HepG2 (cell line): ENCODE data around the gene TARBP2. TPM values are rescaled to one million over a fixed set of nuclear protein-coding genes. Genes with fewer than 3 reads are reported as not detected.

Experiments used
- ATAC-seq: fragments of 200-7000 bp; cut with Tn5 transposase; 3 replicates; pipeline ENCODE4 v1.9.1; 2020; ENCODE audit warnings: mild to moderate bottlenecking, moderate library complexity
- BruUV-seq: library from RNA; stranded (reverse); fragments of 400-500 nt; replicated peaks from 2 replicates; lab custom pipeline; 2021; lab: Mats Ljungman, UMichigan
- CTCF ChIA-PET: fragments of 300-600 bp; formaldehyde crosslinking; extraction: SDS; loops from one replicate; lab custom pipeline; 2021; ENCODE audit warnings: low total read pairs, inconsistent platforms, low intra/inter-chr PET ratio; lab: Yijun Ruan, JAX
- POLR2A ChIA-PET: fragments of 350-600 bp; sonication (Branson Sonifier 250); formaldehyde crosslinking; loops from one replicate; lab custom pipeline; 2020; ENCODE audit warnings: antibody characterized with exemption, inconsistent platforms; lab: Yijun Ruan, JAX
- DNase-seq: peaks from one replicate; pipeline ENCODE4 v3.0.0-alpha.2; 2015; ENCODE audit warnings: low spot score
- FAIRE-seq: peaks from 3 replicates; lab custom pipeline; 2011; peaks lifted over from hg19 to GRCh38; lab: Jason Lieb, UNC
- H2AFZ ChIP-seq: one replicate; pipeline ENCODE4 v1.6.1; 2011; ENCODE audit warnings: low read length, inconsistent platforms
- H3K27ac ChIP-seq: fragments of 300-600 bp; 3 replicates; pipeline ENCODE4 v1.8.0; 2011; ENCODE audit warnings: mixed run types, mild to moderate bottlenecking, mixed read lengths, low read length, inconsistent platforms; ENCODE audit not compliant: insufficient read depth; ENCODE audit errors: extremely low read length
- H3K27me3 ChIP-seq, 2 experiments: fragments of 200-600 bp in 1 of 2; 2 replicates in 1 of 2; 3 replicates in 1 of 2; pipeline versions ENCODE4 v1.6.0 to v1.8.0; 2011; ENCODE audit warnings: low read length in 2 of 2, mild to moderate bottlenecking in 2 of 2, moderate library complexity in 2 of 2, inconsistent platforms in 1 of 2; ENCODE audit not compliant: insufficient read depth in 2 of 2, control insufficient read depth in 1 of 2
- H3K36me3 ChIP-seq, 2 experiments: fragments of 200-600 bp in 1 of 2; replicated peaks in 1 of 2; 2 replicates in 1 of 2; 3 replicates in 1 of 2; pipeline versions ENCODE4 v1.5.1 to v1.8.0; 2011; ENCODE audit warnings: low read length in 2 of 2, inconsistent platforms in 1 of 2; ENCODE audit not compliant: insufficient read depth in 2 of 2, control insufficient read depth in 1 of 2
- H3K4me1 ChIP-seq: 2 replicates; pipeline ENCODE4 v1.5.1; 2012; ENCODE audit warnings: low read length, inconsistent platforms; ENCODE audit not compliant: insufficient read depth
- H3K4me2 ChIP-seq: 2 replicates; pipeline ENCODE4 v1.6.0; 2011; ENCODE audit warnings: low read depth, low read length, inconsistent platforms
- H3K4me3 ChIP-seq, 3 experiments: fragments of 200-600 bp in 1 of 3; sonication (generic), shearing (Covaris generic) in 1 of 3; replicated peaks in 1 of 3; 2 replicates each; pipeline ENCODE4 v1.5.1; 2011 to 2016; ENCODE audit warnings: low read length in 3 of 3, inconsistent platforms in 2 of 3, low read depth in 2 of 3, mild to moderate bottlenecking in 2 of 3, control low read depth in 1 of 3, mixed read lengths in 1 of 3; ENCODE audit not compliant: insufficient read depth in 1 of 3
- H3K79me2 ChIP-seq: one replicate; pipeline ENCODE4 v1.6.1; 2011; ENCODE audit warnings: low read length, inconsistent platforms; ENCODE audit not compliant: insufficient read depth
- H3K9ac ChIP-seq: 2 replicates; pipeline ENCODE4 v1.6.0; 2011; ENCODE audit warnings: mild to moderate bottlenecking, low read depth, low read length, inconsistent platforms; ENCODE audit not compliant: insufficient read depth
- H3K9me3 ChIP-seq: 2 replicates; pipeline ENCODE4 v1.5.1; 2012; ENCODE audit warnings: mild to moderate bottlenecking, low read length
- H4K20me1 ChIP-seq: 2 replicates; pipeline ENCODE4 v1.6.0; 2011; ENCODE audit warnings: inconsistent platforms, mild to moderate bottlenecking, low read length, moderate library complexity; ENCODE audit not compliant: insufficient read depth
- ARID4A ChIP-seq: sonication (generic); formaldehyde crosslinking; IDR thresholded peaks from 2 replicates; pipeline ENCODE4 v1.5.0; 2020; ENCODE audit warnings: mild to moderate bottlenecking, missing genetic modification reagents, borderline replicate concordance
- ARNT2 ChIP-seq: sonication (generic); formaldehyde crosslinking; IDR thresholded peaks from 2 replicates; pipeline ENCODE4 v1.8.0; 2022; ENCODE audit warnings: mild to moderate bottlenecking, low read depth, missing genetic modification reagents, moderate library complexity
- KAT7 ChIP-seq: IDR thresholded peaks from 2 replicates; pipeline ENCODE4 v1.6.1; 2018; ENCODE audit warnings: borderline replicate concordance, missing compliant biosample characterization
- MAF1 ChIP-seq: sonication (generic); formaldehyde crosslinking; IDR thresholded peaks from 2 replicates; pipeline ENCODE4 v1.5.0; 2020; ENCODE audit warnings: missing genetic modification reagents, borderline replicate concordance
- MAX ChIP-seq: IDR thresholded peaks from 2 replicates; pipeline ENCODE4 v1.6.1; 2012; ENCODE audit warnings: inconsistent platforms
- RBM22 ChIP-seq: fragments of 200-400 bp; formaldehyde crosslinking; optimal IDR thresholded peaks from 2 replicates; pipeline ENCODE3; 2017; ENCODE audit warnings: mild to moderate bottlenecking, low read length, moderate library complexity
- REST ChIP-seq, 2 experiments: IDR thresholded peaks; 2 replicates each; pipeline ENCODE4 v1.6.1; 2011 to 2012; ENCODE audit warnings: low read length in 2 of 2, borderline replicate concordance in 1 of 2, low read depth in 1 of 2, mild to moderate bottlenecking in 1 of 2, moderate library complexity in 1 of 2
- RXRB ChIP-seq: IDR thresholded peaks from 2 replicates; pipeline ENCODE4 v1.6.1; 2016; ENCODE audit warnings: borderline replicate concordance, missing genetic modification reagents, missing compliant biosample characterization
- SAFB2 ChIP-seq: sonication (generic); formaldehyde crosslinking; IDR thresholded peaks from 2 replicates; pipeline ENCODE4 v1.5.1; 2020; ENCODE audit warnings: missing genetic modification reagents, low read depth, mild to moderate bottlenecking, borderline replicate concordance
- ZMYM2 ChIP-seq: sonication (generic); formaldehyde crosslinking; IDR thresholded peaks from 2 replicates; pipeline ENCODE4 v1.8.0; 2022; ENCODE audit warnings: mild to moderate bottlenecking, missing genetic modification reagents
- ZNF704 ChIP-seq: sonication (generic); formaldehyde crosslinking; IDR thresholded peaks from 2 replicates; pipeline ENCODE4 v1.8.1; 2023; ENCODE audit warnings: mild to moderate bottlenecking, inconsistent platforms, moderate library complexity, missing genetic modification reagents, borderline replicate concordance
- WGBS: methylation state at CpG from one replicate; pipeline ENCODE4 v1.1.6; 2017; ENCODE audit warnings: low lambda C conversion rate; 5-methylcytosine and 5-hydroxymethylcytosine counted together
- in situ Hi-C: cut with HindIII; loops from 2 replicates; pipeline ENCODE4 v1.10.0; 2017; ENCODE audit warnings: low pct_unique_long_range_greater_than_20kb; ENCODE audit not compliant: extremely low pct_ligation_motif_present
- intact Hi-C: fragments of 100-400 bp; cut with micrococcal nuclease; formaldehyde crosslinking; loops from one replicate; pipeline ENCODE4 v1.10.0; 2022; ENCODE audit not compliant: unreplicated experiment
- polyA plus RNA-seq, 8 experiments: library from polyadenylated mRNA; depleted of rRNA in 3 of 8; stranded (reverse) in 7 of 8; unstranded in 1 of 8; fragments of >200 nt; fragmentation: Illumina TruSeq in 4 of 8; extraction: Trizol in 4 of 8; gene quantifications; 2 replicates each; pipeline versions ENCODE4 v1.2.1 to v1.2.3, GENCODE V29; 2011 to 2016; ENCODE audit warnings: low read depth in 4 of 8, missing spikeins in 1 of 8, mixed read lengths in 1 of 8; ENCODE audit not compliant: insufficient read depth in 1 of 8
- total RNA-seq, 5 experiments: library from RNA; depleted of rRNA; stranded (reverse); fragments of >200 nt; fragmentation: Illumina TruSeq; extraction: Trizol; gene quantifications; 2 replicates each; pipeline ENCODE4 v1.2.3, GENCODE V29; 2016; ENCODE audit warnings: low read depth in 1 of 5

TARBP2 gene
- total and polyA plus RNA-seq, 2 of the 13 experiments (the other 11 are each of a cell fraction or from before 2014, with no cell fraction given) = 47.0 to 55.5 TPM

GRCh38 chr12:53510181-53510812, 9.2 kb downstream of the TARBP2 start:
- Histone ChIP-seq H3K4me1 (no peaks in the 10 kb centered on the region), H4K20me1 (no peaks in the 10 kb centered on the region), H3K4me2 (no peak overlapping the region), H3K27me3 (no peaks in the 10 kb centered on the region), H3K9ac (no peak overlapping the region), H2AFZ (no peak overlapping the region), H3K4me3 (no peak overlapping the region), H3K9me3 (no peaks in the 10 kb centered on the region), H3K36me3 (peaks cover 10 to 46% of the 10 kb centered on the region in 2 experiments; a peak in 4 of 5 replicates), H3K27ac (no peak overlapping the region), H3K79me2 (no peaks in the 10 kb centered on the region)
- ATAC-seq = no peak
- ChIA-PET POLR2A (interaction anchor here (3.0 kb wide), 1 partner anchor 9 kb away, joined by 20 read pairs; the partner anchor contains the start of gene TARBP2), CTCF (no interaction called here)
- no peak for TF ChIP-seq RXRB (CRISPR knock-in tag)
- no peak for TF ChIP-seq ZNF704
- no peak for TF ChIP-seq MAX
- TF ChIP-seq SAFB2 = no peak
- no peak for TF ChIP-seq ARID4A
- TF ChIP-seq KAT7 = no peak
- TF ChIP-seq RBM22 = no peak
- no peak for TF ChIP-seq ARNT2 (CRISPR knock-in tag)
- TF ChIP-seq ZMYM2 (CRISPR knock-in tag) = no peak
- no peak for TF ChIP-seq MAF1 (CRISPR knock-in tag)
- no peak for TF ChIP-seq REST (IDR thresholded peaks at IDR 0.05; ENCODE audit: borderline replicate concordance in 1 of 2, low read depth in 1 of 2, low read length in 2 of 2)
- FAIRE-seq = no peak
- DNase-seq = no peak
- intact Hi-C loops = no loop called here
- WGBS = 94% methylated on average over 7 of the region's 9 CpGs
- BruUV-seq = no TSS peak
- in situ Hi-C loops = no loop called here
